HG03196 (cell line): ENCODE results near the gene RPH3AL.

Experiments used
- ATAC-seq: cut with Tn5 transposase; IDR thresholded peaks from one replicate; pipeline ENCODE4 v1.9.1; 2021; ENCODE audit not compliant: unreplicated experiment

Gene RPH3AL

GRCh38 chr17:337022-337420 is 15.6 kb downstream of the RPH3AL start:
- no peak for ATAC-seq

GRCh38 chr17:336110-337021 is 16.2 kb downstream of the RPH3AL start:
- ATAC-seq = no peak

- no peak for ATAC-seq
These were observed 16.9 kb downstream of the RPH3AL start for GRCh38 chr17:335691-336090.

DNA sequence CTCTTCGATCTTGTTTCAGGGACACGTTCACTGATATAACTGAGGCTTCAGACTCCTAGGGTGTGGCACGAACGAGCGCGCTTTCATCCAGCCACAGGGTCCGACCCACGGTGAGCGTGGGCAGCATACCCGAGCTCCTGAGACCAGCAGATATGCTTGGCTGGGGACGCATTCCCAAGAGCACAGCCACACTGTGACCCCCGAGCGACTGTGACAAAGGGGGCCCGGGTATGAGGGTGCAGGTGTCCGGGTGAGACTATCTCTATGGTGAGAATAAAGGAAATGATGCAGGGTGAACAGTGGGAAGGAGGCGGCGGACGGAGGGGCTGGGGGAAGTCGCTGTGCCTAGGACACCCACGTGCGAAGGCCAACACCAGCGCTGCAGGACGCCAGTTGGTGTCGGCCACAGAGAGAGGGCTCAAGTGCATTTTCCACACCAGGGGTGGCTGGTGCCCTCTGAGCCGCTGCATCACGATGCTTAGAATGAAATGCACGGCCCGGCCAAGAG is 17.6 kb downstream of the RPH3AL start:
- ATAC-seq = no peak

GRCh38 chr17:333626-334396 is 18.8 kb downstream of the RPH3AL start:
- ATAC-seq = no peak

DNA sequence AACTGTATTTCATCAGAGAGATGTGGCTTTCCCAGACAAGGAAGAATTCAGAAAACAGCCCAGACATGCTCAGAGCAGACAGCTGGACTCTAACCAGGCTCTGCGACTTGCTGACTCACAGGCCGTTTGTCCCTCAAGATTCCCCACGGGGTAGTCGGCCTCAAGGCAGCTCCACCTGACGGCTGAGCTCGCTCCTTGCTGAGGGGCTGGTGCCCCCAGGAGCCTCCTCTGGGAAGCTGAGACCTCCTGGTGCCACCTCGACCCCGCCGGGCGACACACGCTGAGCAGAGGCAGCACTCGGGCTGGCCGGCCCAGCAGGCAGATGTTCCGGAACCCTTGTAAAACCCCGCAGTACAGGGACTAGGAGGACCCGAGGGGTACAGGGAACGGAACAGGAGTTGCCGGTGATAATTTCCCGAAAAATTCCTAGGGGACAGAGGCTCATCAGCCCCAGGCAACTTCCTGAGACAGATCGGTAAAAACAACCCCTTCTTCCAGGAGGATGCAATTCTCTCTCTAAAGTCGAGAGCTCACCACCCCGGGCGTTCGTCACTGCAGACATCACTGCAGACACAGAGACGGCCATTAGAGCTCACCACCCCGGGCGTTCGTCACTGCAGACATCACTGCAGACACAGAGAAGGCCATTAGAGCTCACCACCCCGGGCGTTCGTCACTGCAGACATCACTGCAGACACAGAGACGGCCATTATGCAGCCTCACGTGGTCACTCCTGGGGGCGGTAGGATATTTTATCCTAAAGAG is 19.9 kb downstream of the RPH3AL start:
- no peak for ATAC-seq

GRCh38 chr17:332023-332422 is 20.6 kb downstream of the RPH3AL start:
- ATAC-seq = no peak

GRCh38 chr17:330993-331701 is 21.5 kb downstream of the RPH3AL start:
- no peak for ATAC-seq

DNA sequence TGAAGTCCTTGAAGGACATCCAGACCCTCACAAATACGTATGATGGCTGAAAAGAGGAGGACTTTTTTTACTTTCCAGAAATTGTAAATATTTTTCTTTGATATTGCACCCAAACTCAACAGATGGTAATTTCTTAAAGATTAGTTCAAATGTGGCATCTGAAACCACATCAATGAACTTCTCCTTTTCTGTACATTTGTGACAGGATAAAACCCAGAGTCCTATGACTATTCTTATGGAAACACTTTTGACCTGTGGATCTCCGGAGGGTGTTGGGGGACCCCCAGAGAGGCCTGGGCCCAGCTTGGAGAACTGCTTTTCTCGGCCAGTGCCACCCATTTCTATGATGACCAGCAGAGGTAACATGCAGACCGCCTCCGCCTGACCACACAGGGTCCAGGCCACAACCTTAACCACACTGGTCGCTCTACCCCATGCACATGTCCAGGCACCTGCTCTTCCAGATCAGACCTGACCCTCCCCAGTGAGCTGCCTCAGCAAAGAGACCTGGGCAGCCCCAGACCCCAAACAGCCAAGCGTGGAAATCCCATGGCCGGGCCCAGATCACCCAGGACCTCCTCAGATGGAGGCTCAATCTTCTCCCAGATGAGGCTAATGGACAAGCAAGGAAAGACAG is 22.7 kb downstream of the RPH3AL start:
- ATAC-seq = no peak

- no peak for ATAC-seq
These were observed 24.6 kb downstream of the RPH3AL start for GRCh38 chr17:327971-328370.

DNA sequence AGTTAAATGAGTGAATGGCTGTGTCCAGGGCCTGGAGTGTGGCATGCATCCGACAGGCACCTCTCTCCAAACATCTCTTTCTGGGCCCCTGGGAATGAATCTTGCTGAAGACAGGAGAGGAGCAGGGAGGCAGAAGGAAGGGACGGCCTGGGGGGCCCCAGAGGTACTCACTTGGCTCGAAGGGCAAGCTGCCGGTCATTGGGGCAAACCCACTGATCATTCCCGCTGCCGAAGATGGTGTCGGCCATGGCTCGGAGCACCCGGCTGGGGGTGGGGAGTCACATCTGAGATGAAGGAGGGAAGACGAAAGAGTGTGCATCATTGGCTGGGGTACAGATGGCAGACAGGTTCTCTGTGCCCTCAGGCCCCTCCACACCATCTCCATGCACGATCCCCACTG is 25.3 kb downstream of the RPH3AL start:
- no peak for ATAC-seq

- ATAC-seq = no peak
These were observed 26.5 kb downstream of the RPH3AL start for GRCh38 chr17:326010-326621.

DNA sequence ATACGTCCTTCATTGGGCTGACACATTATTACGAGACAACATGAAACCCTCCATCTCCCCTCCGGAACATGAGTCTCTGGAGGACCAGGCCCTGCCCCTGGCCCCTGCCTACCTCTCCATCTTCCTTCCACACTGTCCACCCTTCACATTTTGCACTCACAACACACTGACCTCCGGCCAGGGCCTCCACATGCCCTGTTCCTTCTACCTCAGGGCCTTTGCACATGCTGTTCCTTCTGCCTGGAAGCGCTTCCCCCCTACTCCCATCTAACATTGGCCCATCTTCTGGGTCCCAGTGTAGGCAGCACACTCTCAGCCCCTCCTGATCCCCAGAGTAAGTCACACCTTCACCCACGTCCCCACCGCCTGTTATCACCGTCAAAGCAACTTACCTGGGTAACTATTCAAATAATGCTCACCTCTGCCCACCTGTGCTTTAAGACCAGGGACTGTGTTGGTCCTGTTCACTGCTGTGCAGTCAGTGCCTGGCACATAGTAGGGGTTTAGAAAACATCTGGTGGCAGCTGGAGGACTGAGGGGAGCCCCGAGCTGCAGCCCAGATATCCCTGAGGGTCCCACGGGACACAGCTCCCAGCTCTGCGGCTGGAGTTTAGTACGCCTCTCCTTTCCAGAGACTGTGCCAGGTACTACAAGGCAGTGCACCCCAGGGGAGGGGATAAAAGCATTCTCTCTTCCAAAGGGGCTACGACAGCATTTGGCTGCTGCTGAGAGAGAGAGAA is 27.2 kb downstream of the RPH3AL start:
- ATAC-seq = no peak

GRCh38 chr17:323721-324571 is 28.7 kb downstream of the RPH3AL start:
- ATAC-seq = no peak

GRCh38 chr17:323181-323580 is 29.4 kb downstream of the RPH3AL start:
- no peak for ATAC-seq

GRCh38 chr17:322006-322780 is 30.4 kb downstream of the RPH3AL start:
- no peak for ATAC-seq

DNA sequence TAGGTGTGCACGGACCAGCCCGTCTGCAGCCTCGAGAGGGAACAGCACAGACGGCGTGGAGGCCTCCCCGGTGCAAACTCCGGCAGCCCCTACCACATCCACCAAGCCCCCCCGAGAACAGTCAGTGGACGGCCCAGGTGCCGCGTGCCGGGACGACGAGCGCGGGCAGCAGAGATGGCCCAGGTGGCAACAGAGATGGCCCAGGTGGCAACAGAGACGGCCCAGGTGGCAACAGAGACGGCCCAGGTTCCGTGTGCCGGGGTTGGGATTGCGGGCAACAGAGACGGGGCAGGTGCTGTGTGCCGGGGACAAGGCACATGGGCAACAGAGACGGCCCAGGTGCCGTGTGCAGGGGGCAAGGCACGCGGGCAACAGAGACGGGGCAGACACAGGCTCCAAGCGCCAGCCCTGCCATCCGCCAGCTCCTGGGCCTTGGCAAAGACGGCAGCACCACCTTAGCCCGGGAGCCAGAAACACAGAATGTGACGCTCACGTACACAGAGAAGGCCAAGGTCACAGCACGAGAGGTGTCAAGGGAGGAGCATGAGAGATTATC is 31.1 kb downstream of the RPH3AL start:
- no peak for ATAC-seq
